ENCODE data around the gene GRM7. TPM values are rescaled to one million over a fixed set of nuclear protein-coding genes. Genes with fewer than 3 reads are reported as not detected.

Gene GRM7
- total and polyA plus RNA-seq, 9 of the 15 experiments (the other 6 are each of a cell fraction or from before 2014, with no cell fraction given) = not detected

DNA sequence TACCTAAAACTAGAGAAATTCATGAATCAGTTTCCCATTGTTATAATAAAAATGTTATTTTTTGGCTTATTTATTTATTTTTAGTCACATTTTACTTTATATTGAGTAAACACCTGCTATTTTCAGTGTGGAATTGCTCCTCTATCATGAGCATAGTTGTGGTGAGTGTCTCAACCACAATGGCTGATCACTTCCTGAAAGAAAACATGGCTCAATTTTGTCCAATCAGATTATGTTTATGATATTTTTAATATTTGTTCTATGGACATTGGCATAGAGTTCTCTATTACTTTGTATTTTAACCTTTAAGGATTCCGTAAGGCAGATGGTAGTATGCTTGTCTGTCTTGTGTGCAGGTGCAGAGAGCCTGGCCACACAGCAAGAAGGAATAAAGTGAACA lies 16.2 kb upstream of the GRM7 start:
- no peaks in the 10 kb centered on the region for H3K4me1 ChIP-seq (replicated peaks in 1 of 2; ENCODE audit: control insufficient read depth in 2 of 2, insufficient read depth in 2 of 2, low read length in 2 of 2)
- FAIRE-seq (no peak), DNase-seq (ENCODE audit: extremely low read depth in 1 of 4, low spot score in 3 of 4) (no peak), ATAC-seq (no peak)
- POLR2A ChIA-PET = no interaction called here
- 0% methylated on average over 1 of the region's 1 CpG for WGBS (ENCODE audit: insufficient coverage, low coverage, missing lambda C conversion rate)
- no peaks in the 10 kb centered on the region for H3K9me1 ChIP-seq (ENCODE audit: control insufficient read depth, insufficient read depth, low read length)
- H3K4me2 ChIP-seq (ENCODE audit: insufficient read depth, low read length) = no peak overlapping the region
- no peak overlapping the region for H3K4me3 ChIP-seq
- no peaks in the 10 kb centered on the region for H3K9me3 ChIP-seq (replicated peaks; ENCODE audit: control insufficient read depth, insufficient read depth, low read depth, low read length)
- in situ Hi-C loops (cut with MboI) = no loop called here
- H3K27me3 ChIP-seq (ENCODE audit: control insufficient read depth in 2 of 2, insufficient read depth in 2 of 2, low read length in 2 of 2) = no peaks in the 10 kb centered on the region
- H4K20me1 ChIP-seq (replicated peaks; ENCODE audit: control insufficient read depth, insufficient read depth, low read length) = no peaks in the 10 kb centered on the region
- CTCF ChIA-PET (ENCODE audit: low intra/inter-chr PET ratio) = no interaction called here
- H3K27ac ChIP-seq (ENCODE audit: extremely low read depth, low read depth, low read length) = no peak overlapping the region
- BruUV-seq (replicated peaks) = no TSS peak
- no peaks in the 10 kb centered on the region for H3K36me3 ChIP-seq (ENCODE audit: control insufficient read depth, insufficient read depth, low read length)
- H3K9ac ChIP-seq (ENCODE audit: insufficient read depth in 1 of 2, low read depth in 2 of 2, low read length in 2 of 2) = no peak overlapping the region
- no peaks in the 10 kb centered on the region for H3K79me2 ChIP-seq (ENCODE audit: control insufficient read depth, insufficient read depth, low read length)
- intact Hi-C loops (cut with micrococcal nuclease) = no loop called here
- no peak overlapping the region for H2AFZ ChIP-seq (ENCODE audit: low read depth, low read length)
- TF ChIP-seq RFX5 (IDR thresholded peaks at IDR 0.05; ENCODE audit: low read depth, low read length) (no peak), ADNP (tag; IDR thresholded peaks at IDR 0.05) (no peak), PURB (CRISPR knock-in tag; IDR thresholded peaks at IDR 0.05; ENCODE audit: low read depth) (no peak), NFE2L1 (tag; IDR thresholded peaks at IDR 0.05; ENCODE audit: borderline replicate concordance, low read depth) (no peak), NR2F6 (CRISPR knock-in tag; IDR thresholded peaks at IDR 0.05) (no peak), ZNF699 (CRISPR knock-in tag; IDR thresholded peaks at IDR 0.05; ENCODE audit: insufficient replicate concordance) (no peak), ZNF124 (CRISPR knock-in tag; IDR thresholded peaks at IDR 0.05) (no peak), HDAC1 (IDR thresholded peaks at IDR 0.05) (no peak)
- TF ChIP-seq, protein P1, sequence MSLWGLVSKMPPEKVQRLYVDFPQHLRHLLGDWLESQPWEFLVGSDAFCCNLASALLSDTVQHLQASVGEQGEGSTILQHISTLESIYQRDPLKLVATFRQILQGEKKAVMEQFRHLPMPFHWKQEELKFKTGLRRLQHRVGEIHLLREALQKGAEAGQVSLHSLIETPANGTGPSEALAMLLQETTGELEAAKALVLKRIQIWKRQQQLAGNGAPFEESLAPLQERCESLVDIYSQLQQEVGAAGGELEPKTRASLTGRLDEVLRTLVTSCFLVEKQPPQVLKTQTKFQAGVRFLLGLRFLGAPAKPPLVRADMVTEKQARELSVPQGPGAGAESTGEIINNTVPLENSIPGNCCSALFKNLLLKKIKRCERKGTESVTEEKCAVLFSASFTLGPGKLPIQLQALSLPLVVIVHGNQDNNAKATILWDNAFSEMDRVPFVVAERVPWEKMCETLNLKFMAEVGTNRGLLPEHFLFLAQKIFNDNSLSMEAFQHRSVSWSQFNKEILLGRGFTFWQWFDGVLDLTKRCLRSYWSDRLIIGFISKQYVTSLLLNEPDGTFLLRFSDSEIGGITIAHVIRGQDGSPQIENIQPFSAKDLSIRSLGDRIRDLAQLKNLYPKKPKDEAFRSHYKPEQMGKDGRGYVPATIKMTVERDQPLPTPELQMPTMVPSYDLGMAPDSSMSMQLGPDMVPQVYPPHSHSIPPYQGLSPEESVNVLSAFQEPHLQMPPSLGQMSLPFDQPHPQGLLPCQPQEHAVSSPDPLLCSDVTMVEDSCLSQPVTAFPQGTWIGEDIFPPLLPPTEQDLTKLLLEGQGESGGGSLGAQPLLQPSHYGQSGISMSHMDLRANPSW (CRISPR knock-in tag; IDR thresholded peaks at IDR 0.05) = no peak
- TF ChIP-seq, protein P2, sequence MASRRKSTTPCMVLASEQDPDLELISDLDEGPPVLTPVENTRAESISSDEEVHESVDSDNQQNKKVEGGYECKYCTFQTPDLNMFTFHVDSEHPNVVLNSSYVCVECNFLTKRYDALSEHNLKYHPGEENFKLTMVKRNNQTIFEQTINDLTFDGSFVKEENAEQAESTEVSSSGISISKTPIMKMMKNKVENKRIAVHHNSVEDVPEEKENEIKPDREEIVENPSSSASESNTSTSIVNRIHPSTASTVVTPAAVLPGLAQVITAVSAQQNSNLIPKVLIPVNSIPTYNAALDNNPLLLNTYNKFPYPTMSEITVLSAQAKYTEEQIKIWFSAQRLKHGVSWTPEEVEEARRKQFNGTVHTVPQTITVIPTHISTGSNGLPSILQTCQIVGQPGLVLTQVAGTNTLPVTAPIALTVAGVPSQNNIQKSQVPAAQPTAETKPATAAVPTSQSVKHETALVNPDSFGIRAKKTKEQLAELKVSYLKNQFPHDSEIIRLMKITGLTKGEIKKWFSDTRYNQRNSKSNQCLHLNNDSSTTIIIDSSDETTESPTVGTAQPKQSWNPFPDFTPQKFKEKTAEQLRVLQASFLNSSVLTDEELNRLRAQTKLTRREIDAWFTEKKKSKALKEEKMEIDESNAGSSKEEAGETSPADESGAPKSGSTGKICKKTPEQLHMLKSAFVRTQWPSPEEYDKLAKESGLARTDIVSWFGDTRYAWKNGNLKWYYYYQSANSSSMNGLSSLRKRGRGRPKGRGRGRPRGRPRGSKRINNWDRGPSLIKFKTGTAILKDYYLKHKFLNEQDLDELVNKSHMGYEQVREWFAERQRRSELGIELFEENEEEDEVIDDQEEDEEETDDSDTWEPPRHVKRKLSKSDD (conservative IDR thresholded peaks at IDR 0.05; ENCODE audit: low read length) = no peak
- TF ChIP-seq, protein P3, sequence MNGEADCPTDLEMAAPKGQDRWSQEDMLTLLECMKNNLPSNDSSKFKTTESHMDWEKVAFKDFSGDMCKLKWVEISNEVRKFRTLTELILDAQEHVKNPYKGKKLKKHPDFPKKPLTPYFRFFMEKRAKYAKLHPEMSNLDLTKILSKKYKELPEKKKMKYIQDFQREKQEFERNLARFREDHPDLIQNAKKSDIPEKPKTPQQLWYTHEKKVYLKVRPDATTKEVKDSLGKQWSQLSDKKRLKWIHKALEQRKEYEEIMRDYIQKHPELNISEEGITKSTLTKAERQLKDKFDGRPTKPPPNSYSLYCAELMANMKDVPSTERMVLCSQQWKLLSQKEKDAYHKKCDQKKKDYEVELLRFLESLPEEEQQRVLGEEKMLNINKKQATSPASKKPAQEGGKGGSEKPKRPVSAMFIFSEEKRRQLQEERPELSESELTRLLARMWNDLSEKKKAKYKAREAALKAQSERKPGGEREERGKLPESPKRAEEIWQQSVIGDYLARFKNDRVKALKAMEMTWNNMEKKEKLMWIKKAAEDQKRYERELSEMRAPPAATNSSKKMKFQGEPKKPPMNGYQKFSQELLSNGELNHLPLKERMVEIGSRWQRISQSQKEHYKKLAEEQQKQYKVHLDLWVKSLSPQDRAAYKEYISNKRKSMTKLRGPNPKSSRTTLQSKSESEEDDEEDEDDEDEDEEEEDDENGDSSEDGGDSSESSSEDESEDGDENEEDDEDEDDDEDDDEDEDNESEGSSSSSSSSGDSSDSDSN (IDR thresholded peaks at IDR 0.05; ENCODE audit: borderline replicate concordance in 1 of 2, low read depth in 2 of 2, low read length in 2 of 2) = no peak
- TF ChIP-seq, protein P4, sequence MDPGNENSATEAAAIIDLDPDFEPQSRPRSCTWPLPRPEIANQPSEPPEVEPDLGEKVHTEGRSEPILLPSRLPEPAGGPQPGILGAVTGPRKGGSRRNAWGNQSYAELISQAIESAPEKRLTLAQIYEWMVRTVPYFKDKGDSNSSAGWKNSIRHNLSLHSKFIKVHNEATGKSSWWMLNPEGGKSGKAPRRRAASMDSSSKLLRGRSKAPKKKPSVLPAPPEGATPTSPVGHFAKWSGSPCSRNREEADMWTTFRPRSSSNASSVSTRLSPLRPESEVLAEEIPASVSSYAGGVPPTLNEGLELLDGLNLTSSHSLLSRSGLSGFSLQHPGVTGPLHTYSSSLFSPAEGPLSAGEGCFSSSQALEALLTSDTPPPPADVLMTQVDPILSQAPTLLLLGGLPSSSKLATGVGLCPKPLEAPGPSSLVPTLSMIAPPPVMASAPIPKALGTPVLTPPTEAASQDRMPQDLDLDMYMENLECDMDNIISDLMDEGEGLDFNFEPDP (CRISPR knock-in tag; IDR thresholded peaks at IDR 0.05) = no peak

All from K562 (cell line).